GM12878 (cell line): ENCODE results near the gene GARIN5A. TPM values are rescaled to one million over a fixed set of nuclear protein-coding genes. Genes with fewer than 3 reads are reported as not detected.
A peak's percentile ranks its signal among the peaks of the same experiment; 100 is the strongest.

Source experiments
- CEBPB ChIP-seq, 2 experiments: fragments of 150-350 bp in 1 of 2; IDR thresholded peaks; 2 replicates each; pipeline ENCODE4 v1.6.1; 2012 to 2014; ENCODE audit warnings: low read depth in 2 of 2, low read length in 2 of 2, borderline replicate concordance in 1 of 2, inconsistent platforms in 1 of 2
- CHD1 ChIP-seq: IDR thresholded peaks from 2 replicates; pipeline ENCODE4 v1.6.1; 2012; ENCODE audit warnings: low read depth, low read length, improper control_type of control experiment
- CHD4 ChIP-seq: fragments of 200-600 bp; sonication (generic); IDR thresholded peaks from 2 replicates; pipeline ENCODE4 v1.6.1; 2016; ENCODE audit warnings: mild to moderate bottlenecking
- CREB1 ChIP-seq: IDR thresholded peaks from 2 replicates; pipeline ENCODE4 v1.6.1; 2012; ENCODE audit warnings: low read depth, mild to moderate bottlenecking, inconsistent platforms
- LARP7 ChIP-seq: fragments of 450-650 bp; IDR thresholded peaks from 2 replicates; pipeline ENCODE4 v1.6.1; 2017; ENCODE audit warnings: mild to moderate bottlenecking
- MEF2B ChIP-seq: fragments of 450-650 bp; IDR thresholded peaks from 2 replicates; pipeline ENCODE4 v1.6.1; 2018; ENCODE audit warnings: mild to moderate bottlenecking, moderate library complexity; ENCODE audit not compliant: partially characterized antibody, poor library complexity, severe bottlenecking
- MTA3 ChIP-seq: IDR thresholded peaks from 2 replicates; pipeline ENCODE4 v1.6.1; 2012; ENCODE audit warnings: low read length, inconsistent platforms, borderline replicate concordance
- NRF1 ChIP-seq: conservative IDR thresholded peaks from 2 replicates; pipeline ENCODE4 v1.6.1; 2011; ENCODE audit warnings: mild to moderate bottlenecking, low read depth, low read length, improper control_type of control experiment
- PKNOX1 ChIP-seq: fragments of 450-650 bp; IDR thresholded peaks from 2 replicates; pipeline ENCODE4 v1.6.1; 2016; ENCODE audit warnings: mild to moderate bottlenecking
- POLR2AphosphoS2 ChIP-seq: IDR thresholded peaks from 2 replicates; pipeline ENCODE4 v1.6.1; 2011; ENCODE audit warnings: low read depth, mild to moderate bottlenecking, low read length, improper control_type of control experiment, moderate library complexity
- RELB ChIP-seq: fragments of 450-650 bp; IDR thresholded peaks from 2 replicates; pipeline ENCODE4 v1.6.1; 2017; ENCODE audit warnings: low read depth, mild to moderate bottlenecking, moderate library complexity
- RFX5 ChIP-seq: IDR thresholded peaks from 2 replicates; pipeline ENCODE4 v1.6.1; 2011; ENCODE audit warnings: low read depth, low read length, improper control_type of control experiment
- SMAD5 ChIP-seq: IDR thresholded peaks from 2 replicates; pipeline ENCODE4 v1.6.1; 2016; ENCODE audit warnings: antibody characterized with exemption, low read depth
- ZBTB40 ChIP-seq: fragments of 450-650 bp; IDR thresholded peaks from 2 replicates; pipeline ENCODE4 v1.6.1; 2016; ENCODE audit warnings: mild to moderate bottlenecking, moderate library complexity, borderline replicate concordance
- ZNF217 ChIP-seq: fragments of 450-650 bp; IDR thresholded peaks from 2 replicates; pipeline ENCODE4 v1.6.1; 2017; ENCODE audit warnings: antibody characterized with exemption, mild to moderate bottlenecking
- ZNF687 ChIP-seq: fragments of 450-650 bp; IDR thresholded peaks from 2 replicates; pipeline ENCODE4 v1.6.1; 2017; ENCODE audit warnings: mild to moderate bottlenecking, moderate library complexity
- polyA plus RNA-seq, 11 experiments: library from polyadenylated mRNA; depleted of rRNA in 4 of 11; unstranded in 6 of 11; stranded (reverse) in 5 of 11; fragments of >200 nt; fragmentation: Nextera tagmentation in 4 of 11; fragmentation: Illumina TruSeq in 1 of 11; extraction: Ambion mirVana in 4 of 11; extraction: Trizol in 1 of 11; gene quantifications; 1 replicate in 1 of 11; 2 replicates in 10 of 11; pipeline versions ENCODE4 v1.2.1 to v1.2.3, GENCODE V29; 2011 to 2016; ENCODE audit warnings: inconsistent platforms in 2 of 11, missing spikeins in 2 of 11, low read depth in 1 of 11
- total RNA-seq, 4 experiments: library from RNA; depleted of rRNA in 3 of 4; stranded (reverse); fragments of >200 nt in 3 of 4; fragmentation: Illumina TruSeq in 1 of 4; extraction: Trizol in 1 of 4; gene quantifications; 2 replicates each; pipeline versions ENCODE4 v1.2.1 to v1.2.3, GENCODE V29; 2013 to 2021

GARIN5A gene
- total and polyA plus RNA-seq, 10 of the 15 experiments (the other 5 are each of a cell fraction or from before 2014, with no cell fraction given): 0.18 to 1.2 (median 0.24) TPM; not detected in 6

- TF ChIP-seq POLR2AphosphoS2 (peak; percentile 79), SMAD5 (peak; percentile 42; the same call in 1 of the 2 replicates), PKNOX1 (peak; percentile 11; the same call in 1 of the 2 replicates), LARP7 (peak; percentile 26; the same call in 1 of the 2 replicates), CEBPB (IDR thresholded peaks at IDR 0.05; ENCODE audit: borderline replicate concordance in 1 of 2, low read depth in 2 of 2, low read length in 2 of 2) (peak in 1 of 2 experiments; percentile 83; a peak in 1 of 4 replicates), MEF2B (no peak), ZNF217 (no peak), CHD1 (0 out of 2 replicates have a peak, but pooled peaks have one; percentile 47), NRF1 (no peak), ZBTB40 (peak; percentile 44; the same call in 1 of the 2 replicates), RFX5 (peak; percentile 99), CHD4 (no peak), MTA3 (peak; percentile 76; the same call in 1 of the 2 replicates), ZNF687 (peak; percentile 83; the same call in 1 of the 2 replicates), CREB1 (peak; percentile 97), RELB (0 out of 2 replicates have a peak, but pooled peaks have one; percentile 26)
These were observed 45.1 kb downstream of the GARIN5A start (continued) for GRCh38 chr19:50431343-50432220.
